PC-3 (cell line): ENCODE results near the gene AP4B1. TPM values are rescaled to one million over a fixed set of nuclear protein-coding genes. Genes with fewer than 3 reads are reported as not detected.

Source experiments
- ATAC-seq: fragments of 200-7000 bp; cut with Tn5 transposase; 2 replicates; pipeline ENCODE4 v1.9.1; 2020; ENCODE audit warnings: mild to moderate bottlenecking, moderate library complexity
- BruUV-seq: library from RNA; stranded (reverse); fragments of 400-500 nt; replicated peaks from 2 replicates; lab custom pipeline; 2021; lab: Mats Ljungman, UMichigan
- CTCF ChIA-PET: fragments of 300-600 bp; sonication (Branson Sonifier 250); formaldehyde crosslinking; loops from one replicate; lab custom pipeline; 2022; ENCODE audit warnings: antibody characterized with exemption; lab: Charles Lee
- POLR2A ChIA-PET: fragments of 300-600 bp; sonication (Branson Sonifier 250); formaldehyde crosslinking; loops from one replicate; lab custom pipeline; 2022; ENCODE audit warnings: antibody characterized with exemption; ENCODE audit not compliant: unreplicated experiment; lab: Charles Lee
- DNase-seq: peaks from one replicate; pipeline ENCODE4 v3.0.0-alpha.2; 2015
- H2AFZ ChIP-seq: fragments of 300-600 bp; sonication (generic); 2 replicates; pipeline ENCODE4 v1.6.0; 2016; ENCODE audit warnings: antibody characterized with exemption, low read length
- H3F3A ChIP-seq: fragments of 300-600 bp; sonication (generic); one replicate; pipeline ENCODE4 v1.6.0; 2017; ENCODE audit warnings: antibody characterized with exemption, low read length, control low read depth, mild to moderate bottlenecking; ENCODE audit not compliant: unreplicated experiment
- H3K27ac ChIP-seq: fragments of 300-600 bp; sonication (generic); 2 replicates; pipeline ENCODE4 v1.5.1; 2016; ENCODE audit warnings: mild to moderate bottlenecking, low read length
- H3K27me3 ChIP-seq: fragments of 300-600 bp; sonication (generic); 2 replicates; pipeline ENCODE4 v1.6.1; 2016; ENCODE audit warnings: low read length, mixed read lengths
- H3K36me3 ChIP-seq: fragments of 300-600 bp; sonication (generic); 2 replicates; pipeline ENCODE4 v1.6.1; 2016; ENCODE audit warnings: low read depth, mixed run types, low read length, mixed read lengths
- H3K4me1 ChIP-seq: fragments of 300-600 bp; sonication (generic); 2 replicates; pipeline ENCODE4 v1.5.1; 2016; ENCODE audit warnings: low read length; ENCODE audit not compliant: insufficient read depth
- H3K4me2 ChIP-seq: fragments of 300-600 bp; sonication (generic); 2 replicates; pipeline ENCODE4 v1.6.0; 2016; ENCODE audit warnings: low read length
- H3K4me3 ChIP-seq: fragments of 300-600 bp; sonication (generic); 2 replicates; pipeline ENCODE4 v1.5.1; 2016; ENCODE audit warnings: mild to moderate bottlenecking, low read length, mixed read lengths
- H3K79me2 ChIP-seq: fragments of 300-600 bp; sonication (generic); 2 replicates; pipeline ENCODE4 v1.6.1; 2017; ENCODE audit warnings: low read length, mixed read lengths
- H3K9ac ChIP-seq: fragments of 300-600 bp; sonication (generic); 2 replicates; pipeline ENCODE4 v1.6.0; 2016; ENCODE audit warnings: mild to moderate bottlenecking, low read length
- H3K9me2 ChIP-seq: fragments of 300-600 bp; sonication (generic); replicated peaks from 2 replicates; pipeline ENCODE4 v1.6.1; 2016; ENCODE audit warnings: mixed run types, low read length, mixed read lengths
- H3K9me3 ChIP-seq: fragments of 300-600 bp; sonication (generic); 2 replicates; pipeline ENCODE4 v1.6.1; 2016; ENCODE audit warnings: low read length, mixed read lengths
- H4K20me1 ChIP-seq: fragments of 300-600 bp; sonication (generic); 2 replicates; pipeline ENCODE4 v1.6.1; 2016; ENCODE audit warnings: low read length, mixed read lengths
- CTCF ChIP-seq: fragments of 300-600 bp; sonication (generic); conservative IDR thresholded peaks from 2 replicates; pipeline ENCODE4 v1.5.1; 2017; ENCODE audit warnings: antibody characterized with exemption, low read depth, mild to moderate bottlenecking, low read length
- EZH2 ChIP-seq: fragments of 300-600 bp; sonication (generic); IDR thresholded peaks from one replicate; pipeline ENCODE4 v1.6.1; 2017; ENCODE audit warnings: antibody characterized with exemption, mild to moderate bottlenecking, low read length; ENCODE audit not compliant: unreplicated experiment
- EZH2phosphoT487 ChIP-seq: fragments of 300-600 bp; sonication (generic); IDR thresholded peaks from 2 replicates; pipeline ENCODE4 v1.6.1; 2018; ENCODE audit warnings: mild to moderate bottlenecking, antibody characterized with exemption, low read length, borderline replicate concordance
- intact Hi-C: fragments of 100-400 bp; cut with micrococcal nuclease; formaldehyde crosslinking; loops from 2 replicates; pipeline ENCODE4 v1.9.0; 2023
- total RNA-seq: library from RNA; depleted of rRNA; stranded (reverse); fragments of >200 nt; gene quantifications from 2 replicates; pipeline ENCODE4 v1.2.3, GENCODE V29; 2014

AP4B1 gene
- total RNA-seq, 1 experiment from 2014 or later = 15.5 TPM

GRCh38 chr1:113872219-113872935, 32.2 kb downstream of the AP4B1 start:
- Histone ChIP-seq H3K27me3 (no peaks in the 10 kb centered on the region), H3K4me3 (no peak overlapping the region), H3K9me2 (no peaks in the 10 kb centered on the region), H3K36me3 (no peaks in the 10 kb centered on the region), H4K20me1 (no peaks in the 10 kb centered on the region), H3K4me1 (peaks cover 33% of the 10 kb centered on the region), H2AFZ (no peak overlapping the region), H3K9me3 (no peaks in the 10 kb centered on the region), H3F3A (no peaks in the 10 kb centered on the region), H3K9ac (no peak overlapping the region), H3K27ac (no peak overlapping the region), H3K79me2 (no peaks in the 10 kb centered on the region), H3K4me2 (no peak overlapping the region)
- no peak for TF ChIP-seq CTCF
- TF ChIP-seq EZH2 = no peak
- TF ChIP-seq EZH2phosphoT487 = no peak
- ATAC-seq (no peak), DNase-seq (no peak)
- intact Hi-C loops = no loop called here
- no TSS peak for BruUV-seq
- ChIA-PET CTCF (no interaction called here), POLR2A (no interaction called here)

DNA sequence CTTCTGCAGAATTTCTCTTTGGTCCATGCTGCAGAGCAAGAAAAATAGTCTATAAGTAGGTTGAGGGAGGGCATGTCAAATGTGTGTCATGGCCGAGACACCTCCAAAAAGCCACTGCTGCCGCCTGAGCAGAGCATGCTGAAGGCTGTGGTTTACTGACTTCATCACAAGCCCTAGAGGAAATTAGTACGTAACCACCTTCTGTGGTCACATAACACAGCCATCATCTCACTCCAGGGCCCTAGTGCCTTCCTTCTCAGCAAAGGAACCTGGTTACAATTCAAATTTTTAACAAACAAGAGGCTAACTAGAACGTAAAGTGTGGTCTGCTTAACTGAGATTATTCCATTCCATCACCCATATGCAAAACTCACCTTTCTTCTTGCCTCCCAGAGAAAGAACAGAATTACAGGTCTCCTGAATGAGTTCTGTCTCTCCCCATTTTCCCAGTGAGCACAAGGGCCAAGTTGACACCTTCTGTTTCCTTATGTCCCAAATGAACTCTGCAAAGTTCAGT, 32.9 kb downstream of the AP4B1 start, which contains the start of gene PTPN22:
TSS of gene PTPN22 (minus strand) at position 116 of the 517 bp plus-strand sequence.
- Histone ChIP-seq H3K9me3 (no peaks in the 10 kb centered on the region), H3K9ac (no peak within 1 kb of the TSS), H3K27me3 (no peaks in the 10 kb centered on the region), H3K9me2 (no peaks in the 10 kb centered on the region), H3K27ac (no peak within 1 kb of the TSS), H3K4me1 (peaks cover 33% of the 10 kb centered on the region), H3K4me2 (no peak within 1 kb of the TSS), H3K79me2 (no peaks in the 10 kb centered on the region), H3K4me3 (no peak within 1 kb of the TSS), H3F3A (no peaks in the 10 kb centered on the region), H2AFZ (peak within 1 kb of the TSS; percentile 62), H3K36me3 (no peaks in the 10 kb centered on the region), H4K20me1 (no peaks in the 10 kb centered on the region)
- DNase-seq = peak; percentile 57
- POLR2A ChIA-PET = no interaction called here
- no peak for TF ChIP-seq EZH2phosphoT487
- no peak for TF ChIP-seq EZH2
- CTCF ChIA-PET = no interaction called here
- ATAC-seq = peak; percentile 29; the same call in 1 of the 2 replicates
- intact Hi-C loops = no loop called here
- no TSS peak for BruUV-seq

GRCh38 chr1:113870778-113871177, 33.8 kb downstream of the AP4B1 start:
- no peak overlapping the region for H3K4me3 ChIP-seq
- no peaks in the 10 kb centered on the region for H3K79me2 ChIP-seq
- POLR2A ChIA-PET = no interaction called here
- TF ChIP-seq EZH2phosphoT487 (no peak), EZH2 (no peak), CTCF (no peak)
- intact Hi-C loops = no loop called here
- CTCF ChIA-PET = no interaction called here
- BruUV-seq = no TSS peak
- H3F3A ChIP-seq = no peaks in the 10 kb centered on the region
- H3K9me3 ChIP-seq = no peaks in the 10 kb centered on the region
- no peaks in the 10 kb centered on the region for H3K36me3 ChIP-seq
- no peak overlapping the region for H3K9ac ChIP-seq
- no peak overlapping the region for H3K27ac ChIP-seq
- DNase-seq (no peak), ATAC-seq (no peak)
- H4K20me1 ChIP-seq = no peaks in the 10 kb centered on the region
- H3K27me3 ChIP-seq = no peaks in the 10 kb centered on the region
- no peak overlapping the region for H3K4me2 ChIP-seq
- no peaks in the 10 kb centered on the region for H3K9me2 ChIP-seq
- H2AFZ ChIP-seq = no peak overlapping the region
- peaks cover 33% of the 10 kb centered on the region for H3K4me1 ChIP-seq
